Esophagus muscularis mucosa (tissue), 4 donors: ENCODE results near the gene GPATCH8. TPM values are rescaled to one million over a fixed set of nuclear protein-coding genes. Genes with fewer than 3 reads are reported as not detected.

Experiments
- DNase-seq: peaks from one replicate; pipeline ENCODE4 v3.0.0-alpha.2; 2017; ENCODE audit errors: extremely low spot score
- H3K27ac ChIP-seq, 4 donors: fragments of 200-600 bp; sonication (generic); replicated peaks in 1 of 4; 1 replicate in 3 of 4; 2 replicates in 1 of 4; pipeline ENCODE4 v1.5.1; 2016 to 2019; ENCODE audit warnings: mild to moderate bottlenecking in 1 of 4
- H3K27me3 ChIP-seq, 4 donors: fragments of 200-600 bp; sonication (generic); one replicate each; pipeline versions ENCODE4 v1.5.1 to v1.6.0; 2016 to 2019
- H3K36me3 ChIP-seq, 4 donors: fragments of 200-600 bp; sonication (generic); one replicate each; pipeline ENCODE4 v1.5.1; 2016 to 2019
- H3K4me1 ChIP-seq, 4 donors: fragments of 200-600 bp; sonication (generic); one replicate each; pipeline ENCODE4 v1.5.1; 2016 to 2019
- H3K4me3 ChIP-seq, 4 donors: fragments of 200-600 bp; sonication (generic); 1 replicate in 2 of 4; 2 replicates in 2 of 4; pipeline ENCODE4 v1.5.1; 2016 to 2019; ENCODE audit warnings: mild to moderate bottlenecking in 4 of 4, moderate library complexity in 1 of 4
- H3K9me3 ChIP-seq, 4 donors: fragments of 200-600 bp; sonication (generic); 1 replicate in 3 of 4; 2 replicates in 1 of 4; pipeline ENCODE4 v1.5.1; 2016 to 2019
- CTCF ChIP-seq, 3 experiments: fragments of 200-600 bp in 2 of 3; fragments of 450-650 bp in 1 of 3; sonication (generic) in 2 of 3; IDR thresholded peaks; one replicate each; pipeline ENCODE4 v1.5.1; 2017 to 2019; ENCODE audit warnings: antibody characterized with exemption in 3 of 3, mild to moderate bottlenecking in 2 of 3, moderate library complexity in 1 of 3
- EP300 ChIP-seq: sonication (generic); formaldehyde crosslinking; IDR thresholded peaks from one replicate; pipeline ENCODE4 v1.6.1; 2017; ENCODE audit warnings: antibody characterized with exemption
- POLR2A ChIP-seq: fragments of 450-650 bp; IDR thresholded peaks from one replicate; pipeline ENCODE4 v1.6.1; 2017; ENCODE audit warnings: antibody characterized with exemption, moderate library complexity, mild to moderate bottlenecking, low read depth
- POLR2AphosphoS5 ChIP-seq, 2 donors: sonication (generic); formaldehyde crosslinking; IDR thresholded peaks; one replicate each; pipeline ENCODE4 v1.6.1; 2017; ENCODE audit warnings: antibody characterized with exemption in 2 of 2
- WGBS: methylation state at CpG from one replicate; pipeline ENCODE4 v1.1.5; 2018; 5-methylcytosine and 5-hydroxymethylcytosine counted together
- intact Hi-C: fragments of 100-400 bp; cut with DNase I; formaldehyde crosslinking; loops from one replicate; pipeline ENCODE4 v1.15.1; 2023
- total RNA-seq, 4 donors: library from RNA; depleted of rRNA; stranded (reverse); fragments of >200 nt; gene quantifications; one replicate each; pipeline versions ENCODE4 v1.1.0 to v1.2.1, GENCODE V29; 2016

GPATCH8 gene
- total RNA-seq, 4 donors from 2014 or later: 21.0 to 51.1 (median 27.9) TPM

GRCh38 chr17:44381810-44382305, 121.3 kb downstream of the GPATCH8 start:
- WGBS: 83% methylated on average over 4 of the region's 4 CpGs
- no peak overlapping the region for H3K27ac ChIP-seq
- no peak for TF ChIP-seq POLR2A
- no peak for DNase-seq
- H3K4me3 ChIP-seq: no peak overlapping the region
- peaks cover 15 to 22% (median 22%) of the 10 kb centered on the region in 4 donors for H3K4me1 ChIP-seq
- H3K36me3 ChIP-seq: no peaks in the 10 kb centered on the region
- no peaks in the 10 kb centered on the region for H3K9me3 ChIP-seq
- peaks cover 0 to 28% (median 0%) of the 10 kb centered on the region in 4 donors for H3K27me3 ChIP-seq
- intact Hi-C loops: no loop called here

GRCh38 chr17:44380767-44381166, 122.4 kb downstream of the GPATCH8 start:
- no peak for DNase-seq
- Histone ChIP-seq H3K4me1 (peaks cover 17 to 29% (median 27%) of the 10 kb centered on the region in 4 donors), H3K4me3 (no peak overlapping the region), H3K36me3 (no peaks in the 10 kb centered on the region), H3K27ac (no peak overlapping the region), H3K27me3 (peaks cover 0 to 25% (median 2%) of the 10 kb centered on the region in 4 donors), H3K9me3 (no peaks in the 10 kb centered on the region)
- TF ChIP-seq POLR2AphosphoS5 (IDR thresholded peaks at IDR 0.05) (no peak), CTCF (IDR thresholded peaks at IDR 0.05) (no peak), EP300 (no peak), POLR2A (no peak)
- intact Hi-C loops: no loop called here
- WGBS: 40% methylated on average over 1 of the region's 9 CpGs

GRCh38 chr17:44379887-44380286, 123.3 kb downstream of the GPATCH8 start:
- Histone ChIP-seq H3K9me3 (no peaks in the 10 kb centered on the region), H3K4me3 (no peak overlapping the region), H3K36me3 (no peaks in the 10 kb centered on the region), H3K27ac (no peak overlapping the region), H3K4me1 (peaks cover 11 to 29% (median 25%) of the 10 kb centered on the region in 4 donors), H3K27me3 (peaks cover 0 to 19% (median 4%) of the 10 kb centered on the region in 4 donors)
- WGBS: 91% methylated on average over 9 of the region's 10 CpGs
- intact Hi-C loops: no loop called here
- TF ChIP-seq CTCF (IDR thresholded peaks at IDR 0.05) (no peak), POLR2AphosphoS5 (IDR thresholded peaks at IDR 0.05) (no peak), POLR2A (no peak), EP300 (no peak)
- no peak for DNase-seq

- WGBS: 88% methylated on average over 14 of the region's 14 CpGs
- TF ChIP-seq CTCF (IDR thresholded peaks at IDR 0.05) (no peak), POLR2AphosphoS5 (IDR thresholded peaks at IDR 0.05) (no peak), POLR2A (no peak), EP300 (no peak)
- Histone ChIP-seq H3K27me3 (peaks cover 0 to 15% (median 4%) of the 10 kb centered on the region in 4 donors), H3K4me3 (no peak overlapping the region), H3K36me3 (no peaks in the 10 kb centered on the region), H3K27ac (no peak overlapping the region), H3K4me1 (peaks cover 6 to 28% (median 23%) of the 10 kb centered on the region in 4 donors), H3K9me3 (no peaks in the 10 kb centered on the region)
- intact Hi-C loops: no loop called here
- no peak for DNase-seq
These were observed 125.0 kb downstream of the GPATCH8 start for GRCh38 chr17:44378171-44378705.

GRCh38 chr17:44376779-44377178, 126.4 kb downstream of the GPATCH8 start:
- no peak for DNase-seq
- Histone ChIP-seq H3K4me3 (no peak overlapping the region), H3K36me3 (no peaks in the 10 kb centered on the region), H3K4me1 (peaks cover 6 to 28% (median 23%) of the 10 kb centered on the region in 4 donors), H3K27ac (no peak overlapping the region), H3K9me3 (no peaks in the 10 kb centered on the region), H3K27me3 (peaks cover 0 to 20% (median 4%) of the 10 kb centered on the region in 4 donors)
- TF ChIP-seq CTCF (IDR thresholded peaks at IDR 0.05): no peak
- TF ChIP-seq POLR2A: no peak
- no peak for TF ChIP-seq EP300
- no peak for TF ChIP-seq POLR2AphosphoS5 (IDR thresholded peaks at IDR 0.05)
- 89% methylated on average over 3 of the region's 12 CpGs for WGBS
- intact Hi-C loops: no loop called here
